GM21619 (cell line): ENCODE data around the gene PPP1R9A.

Experiments used
- ATAC-seq: cut with Tn5 transposase; IDR thresholded peaks from one replicate; pipeline ENCODE4 v1.9.1; 2021; ENCODE audit not compliant: unreplicated experiment

The PPP1R9A gene

DNA sequence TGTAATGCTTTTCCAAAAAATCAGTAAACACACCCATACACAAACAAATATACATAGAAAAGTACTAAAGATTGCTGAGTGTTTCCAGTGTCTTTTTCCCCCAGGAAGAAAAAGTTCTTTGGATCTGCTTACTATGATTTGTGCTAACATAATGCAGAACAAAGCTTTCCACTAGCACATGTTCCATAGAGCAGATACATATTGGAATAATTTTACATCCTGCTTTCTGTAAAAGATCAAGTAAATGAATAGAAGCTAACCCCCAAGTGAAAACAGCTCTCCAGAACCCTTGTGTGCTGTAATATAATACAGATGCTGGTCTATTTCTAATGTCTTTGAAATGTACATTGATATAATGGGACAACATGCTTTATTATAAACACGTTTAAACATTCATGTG lies 291.5 kb downstream of the PPP1R9A start:
- ATAC-seq, result no peak

DNA sequence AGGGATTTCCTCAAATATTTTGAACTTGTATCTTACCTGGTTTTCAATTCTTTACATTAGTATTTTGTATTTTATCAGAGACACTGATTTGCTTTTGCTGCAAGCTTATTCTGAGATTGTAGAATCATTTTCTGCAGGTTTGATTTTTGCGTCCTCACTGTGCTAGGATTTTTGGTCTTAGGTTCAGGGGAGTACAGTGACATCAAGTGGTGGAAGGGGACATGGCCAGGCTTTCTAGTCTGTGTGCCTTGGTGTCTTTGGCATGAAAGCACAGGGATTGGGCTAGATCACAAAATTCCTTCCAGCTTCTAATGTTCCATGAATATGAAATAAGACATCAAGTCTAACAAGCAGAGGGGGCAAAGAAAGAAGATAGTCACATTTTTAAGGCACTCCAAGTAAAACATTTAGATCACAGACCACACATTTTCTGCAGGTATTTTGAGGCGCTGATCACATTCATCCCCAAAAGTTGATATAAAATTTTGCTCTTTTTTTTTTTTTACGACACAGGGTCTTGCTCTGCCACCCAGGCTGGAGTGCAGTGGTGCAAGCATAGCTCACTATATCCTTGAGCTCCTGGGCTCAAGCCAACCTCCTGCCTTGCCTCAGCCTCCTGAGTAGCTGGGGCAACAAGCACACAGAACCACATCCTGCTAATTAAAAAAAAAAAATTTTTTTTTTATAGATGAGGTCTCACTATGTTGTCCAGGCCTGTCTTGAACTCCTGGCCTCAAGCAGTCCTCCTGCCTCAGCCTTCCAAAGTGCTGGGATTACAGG lies 292.6 kb downstream of the PPP1R9A start:
- ATAC-seq, result no peak

DNA sequence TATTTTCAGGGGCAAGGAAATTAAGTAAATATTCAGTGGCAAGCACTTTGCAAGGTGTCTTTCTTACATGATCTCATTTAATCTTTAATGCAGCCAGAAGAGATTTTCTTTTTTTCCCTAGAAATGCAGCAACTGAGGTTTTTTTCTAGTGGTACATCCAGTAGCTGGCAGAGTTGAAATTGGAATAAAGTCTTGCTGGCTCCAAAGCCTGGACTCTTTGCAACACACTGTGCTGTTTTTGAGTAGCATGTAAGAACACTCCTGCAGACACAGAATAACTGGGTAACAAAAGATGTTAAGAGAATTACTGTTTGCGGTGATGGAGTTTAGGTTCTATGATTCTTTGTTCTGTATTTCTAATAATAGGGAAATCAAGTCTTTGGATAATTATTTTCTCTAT lies 293.3 kb downstream of the PPP1R9A start:
- no peak for ATAC-seq

DNA sequence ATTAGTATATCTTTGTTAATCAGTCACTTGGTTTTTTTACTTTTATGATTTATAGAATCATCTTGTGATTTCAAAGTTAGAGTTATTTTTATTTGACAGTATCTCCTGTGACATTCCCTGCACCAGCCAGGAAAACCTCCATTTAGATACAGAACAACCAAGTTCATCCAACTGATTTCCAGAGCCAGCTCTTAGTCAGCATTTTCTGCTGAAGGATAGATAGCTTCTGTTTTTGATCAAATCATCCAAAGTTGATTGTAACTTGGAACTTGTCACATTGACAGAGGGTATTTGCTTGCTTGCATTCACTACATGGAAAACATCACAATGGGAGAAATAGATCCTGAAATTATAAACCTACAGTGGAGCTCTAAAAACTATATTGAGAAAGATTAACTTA lies 294.3 kb downstream of the PPP1R9A start:
- no peak for ATAC-seq

DNA sequence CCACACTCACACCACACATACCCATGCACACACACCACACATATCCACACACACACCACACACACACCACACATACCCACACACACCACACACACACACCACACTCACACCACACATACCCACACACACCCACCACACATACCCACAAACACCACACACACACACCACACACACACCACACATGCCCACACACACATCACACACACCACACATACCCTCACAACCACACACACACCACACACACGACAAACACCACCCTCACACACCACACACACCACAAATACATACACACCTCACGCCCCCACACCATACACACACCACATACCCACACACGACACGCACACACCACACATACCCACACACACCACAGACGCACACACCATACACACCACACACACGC lies 297.2 kb downstream of the PPP1R9A start:
- no peak for ATAC-seq

DNA sequence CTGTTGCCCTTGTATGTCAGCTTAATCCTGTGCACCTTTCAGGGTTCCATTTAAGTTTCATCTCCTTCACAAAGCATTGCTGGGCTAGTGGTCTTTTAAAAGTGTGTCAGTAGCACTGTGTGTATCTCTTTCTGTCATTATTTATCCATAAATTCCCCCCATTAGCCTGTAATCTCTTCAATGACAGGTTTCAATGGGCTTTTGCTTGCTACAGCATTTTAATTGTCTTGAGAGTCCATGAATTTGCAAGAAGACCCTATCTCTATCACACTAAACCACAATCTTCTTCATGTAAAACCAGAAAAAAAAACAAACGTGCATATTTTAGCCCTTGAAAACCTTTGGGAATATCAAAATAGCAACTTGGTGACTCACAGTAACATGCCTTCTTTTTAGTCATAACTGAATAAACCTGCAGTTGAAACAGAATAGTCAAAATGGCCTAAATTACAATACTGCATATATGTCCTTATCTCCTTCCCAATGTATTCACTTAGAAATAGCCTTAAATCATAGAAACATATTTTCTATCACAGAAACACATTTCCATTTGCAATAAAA lies 298.4 kb downstream of the PPP1R9A start:
- ATAC-seq, result no peak

DNA sequence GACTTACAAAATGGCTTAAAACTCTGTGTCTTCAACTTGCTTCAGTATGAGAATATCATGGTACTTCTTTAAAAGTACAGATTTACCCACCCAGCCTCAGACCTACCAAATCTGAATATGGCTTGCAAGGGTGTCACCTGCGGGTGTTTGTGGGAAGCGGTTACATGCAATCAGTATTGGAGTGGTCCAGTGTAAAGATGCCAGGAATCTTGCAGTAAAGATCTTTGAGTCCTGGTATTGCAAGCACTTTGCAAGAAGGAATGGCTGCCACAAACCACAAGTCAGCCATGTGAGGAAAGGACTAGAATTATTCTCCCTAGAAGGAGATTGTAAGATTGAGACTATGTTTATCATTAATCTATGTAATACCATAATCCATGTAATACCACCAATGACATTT lies 301.9 kb downstream of the PPP1R9A start:
- no peak for ATAC-seq

DNA sequence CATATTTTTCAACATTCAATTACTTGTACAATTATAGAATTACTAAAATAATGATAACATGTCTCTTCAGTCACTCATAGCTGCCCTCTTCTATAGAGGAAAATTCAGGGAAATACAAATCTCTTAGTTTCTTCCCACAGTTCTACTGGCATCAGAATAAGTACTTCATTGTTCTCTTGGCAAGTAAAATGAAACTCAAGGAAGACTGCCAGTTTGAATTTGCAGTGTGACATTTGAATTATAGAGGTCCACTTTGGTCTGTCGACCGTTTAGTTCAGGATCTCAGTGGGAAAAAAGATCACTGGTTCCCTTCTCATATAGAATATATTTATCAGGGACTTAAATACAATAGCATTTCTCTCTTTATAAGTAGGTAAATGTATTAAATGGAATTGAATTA lies 302.4 kb downstream of the PPP1R9A start:
- no peak for ATAC-seq

DNA sequence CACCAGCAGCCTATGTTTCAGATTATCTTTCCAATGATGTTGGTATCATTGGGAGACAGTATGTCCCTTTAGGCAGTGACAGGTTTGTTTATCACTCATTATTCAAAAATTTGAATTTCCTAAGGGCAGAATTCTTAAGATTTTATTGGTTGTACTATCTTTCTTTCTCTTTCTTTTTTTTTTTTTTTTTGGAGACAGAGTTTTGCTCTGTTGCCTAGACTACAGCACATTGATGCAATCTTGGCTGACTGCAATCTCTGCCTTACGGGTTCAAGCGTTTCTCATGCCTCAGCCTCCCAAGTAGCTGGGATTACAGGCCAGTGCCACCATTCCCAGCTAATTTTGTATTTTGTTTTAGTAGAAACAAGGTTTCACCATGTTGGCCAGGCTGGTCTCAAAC lies 305.8 kb downstream of the PPP1R9A start:
- no peak for ATAC-seq

DNA sequence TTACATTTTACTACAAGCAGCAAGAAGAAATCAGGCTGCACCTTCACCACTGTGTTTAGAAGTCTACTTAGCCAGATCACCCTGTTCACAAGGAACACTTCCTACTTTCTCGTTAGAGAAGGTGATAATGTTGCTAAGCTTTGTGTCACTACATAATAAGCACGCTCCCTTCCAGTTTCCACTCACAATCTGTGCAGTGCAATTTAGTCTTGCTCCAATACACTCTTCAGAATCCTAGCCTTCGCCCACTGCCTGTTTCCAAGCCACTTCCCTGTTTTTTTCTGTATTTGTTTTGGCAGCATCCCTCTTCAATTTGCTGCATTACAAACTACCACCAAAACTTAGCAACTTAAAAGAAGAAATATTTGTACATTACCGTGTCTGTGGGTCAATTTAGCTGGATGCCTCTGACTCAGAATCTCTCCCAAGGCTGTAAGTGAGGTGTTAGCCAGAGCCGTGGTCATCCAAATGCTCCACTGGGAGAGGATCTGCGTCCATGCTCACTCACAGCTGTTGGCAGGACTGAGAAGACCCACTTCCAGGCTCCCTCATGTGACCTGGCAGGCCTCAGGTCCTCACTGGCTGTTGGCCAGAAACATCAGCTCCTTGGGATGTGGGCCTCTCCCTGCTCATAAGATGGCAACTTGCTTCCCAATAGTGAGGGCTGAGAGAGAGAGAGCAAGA lies 306.6 kb downstream of the PPP1R9A start:
- no peak for ATAC-seq

DNA sequence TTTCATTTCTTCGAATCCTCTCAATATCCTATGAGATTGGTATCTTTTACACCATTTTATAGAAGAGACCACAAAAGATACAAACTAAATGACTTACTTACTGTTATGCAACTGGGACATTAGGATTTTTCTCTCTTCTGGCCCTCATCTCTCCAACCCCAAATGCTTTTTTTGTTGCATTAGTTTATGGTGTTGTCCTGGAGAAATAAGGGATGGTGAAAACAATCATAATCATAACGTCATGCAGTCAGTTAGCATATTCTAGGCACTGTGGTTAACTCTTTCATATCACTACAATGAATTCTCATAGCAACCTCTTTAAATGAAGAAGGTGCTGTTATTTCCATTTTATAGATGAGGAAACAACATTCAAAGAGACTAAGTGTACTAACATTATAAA lies 312.3 kb downstream of the PPP1R9A start:
- no peak for ATAC-seq

DNA sequence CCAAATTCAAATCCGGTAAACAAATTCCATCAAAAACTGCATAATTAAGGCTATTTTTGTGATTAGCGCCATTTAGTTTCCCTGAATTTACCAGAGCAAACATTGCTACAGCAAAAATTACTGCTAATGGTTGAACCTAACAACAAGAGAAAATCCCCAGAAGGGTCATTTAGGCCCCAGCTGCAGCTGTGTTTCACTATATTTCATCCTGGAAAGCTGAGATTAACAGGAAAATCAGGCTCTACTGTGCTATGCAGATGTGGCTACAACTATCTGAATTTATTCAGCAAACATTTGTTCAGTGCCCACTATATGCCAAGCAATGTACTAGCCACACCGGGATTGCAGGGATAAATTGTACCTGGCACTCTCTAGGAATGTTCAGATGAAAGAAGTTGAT lies 312.9 kb downstream of the PPP1R9A start:
- no peak for ATAC-seq

DNA sequence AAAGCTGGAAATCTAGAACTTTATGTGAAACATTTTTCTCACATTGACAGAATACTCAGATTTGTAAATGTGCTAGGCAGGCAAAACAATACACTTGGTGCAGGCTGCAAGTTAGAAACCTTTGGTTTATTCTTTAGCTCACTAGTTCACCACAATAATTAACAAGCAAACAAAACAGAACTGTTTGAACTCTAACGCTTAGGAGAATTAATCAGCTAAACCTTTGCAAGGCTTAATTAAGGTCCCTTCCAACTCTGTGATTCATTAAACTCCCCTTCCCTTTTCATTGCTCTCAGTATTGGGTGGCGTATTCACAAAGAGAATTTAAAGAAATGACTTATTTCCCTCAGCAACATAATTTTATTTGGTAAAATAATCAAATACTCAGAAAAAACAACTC lies 317.9 kb downstream of the PPP1R9A start:
- no peak for ATAC-seq

DNA sequence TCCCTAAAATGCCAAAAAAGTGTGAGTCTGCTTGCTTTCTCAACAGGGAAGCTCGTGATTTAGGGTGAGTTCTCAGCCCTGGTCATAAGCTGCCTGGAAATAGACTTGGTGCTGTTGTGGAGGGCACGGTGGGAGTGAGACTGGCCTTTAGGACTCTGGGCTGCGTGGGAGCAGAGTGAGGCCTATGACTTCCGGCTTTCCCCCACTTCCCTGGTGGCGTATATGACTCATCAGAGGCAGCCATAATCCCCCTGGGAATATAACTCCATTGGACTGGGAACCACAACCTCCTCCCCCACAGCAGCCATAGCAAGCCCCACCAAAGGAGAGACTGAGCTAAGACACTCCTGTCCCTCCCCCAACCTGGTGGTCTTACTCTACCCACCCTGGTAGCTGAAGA lies 321.9 kb downstream of the PPP1R9A start:
- no peak for ATAC-seq

DNA sequence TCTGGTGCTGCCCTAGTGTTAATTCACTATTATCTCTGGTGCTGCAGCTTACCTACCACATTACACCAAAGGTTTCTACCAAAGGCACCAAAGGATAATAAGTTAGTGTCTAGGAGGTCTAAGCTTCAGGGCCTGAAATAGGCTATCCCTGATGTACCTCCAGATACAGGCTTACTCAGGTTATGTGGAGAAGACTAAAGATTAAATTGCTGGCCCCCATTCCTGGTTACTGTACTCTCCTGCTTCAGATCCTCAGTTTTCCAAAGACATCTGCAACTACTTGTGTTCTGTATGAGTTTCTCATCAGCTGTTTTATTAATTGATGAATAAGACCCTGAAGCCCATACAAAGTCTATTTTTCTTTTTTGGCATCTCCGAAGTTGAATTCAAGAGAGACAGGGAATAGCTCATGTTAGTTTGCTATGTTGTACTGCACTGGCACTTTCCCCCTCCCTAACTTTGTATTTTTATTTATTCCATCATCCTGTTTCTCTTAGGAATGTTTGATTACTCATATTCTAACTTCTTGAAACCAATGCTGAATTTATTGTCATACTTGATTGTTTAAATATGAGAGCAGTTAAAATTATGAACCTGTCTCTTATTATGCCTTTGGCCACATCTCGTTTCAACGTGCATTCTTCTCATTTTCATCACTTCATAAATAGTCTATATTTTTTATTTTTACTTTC lies 331.0 kb downstream of the PPP1R9A start:
- ATAC-seq, result no peak

DNA sequence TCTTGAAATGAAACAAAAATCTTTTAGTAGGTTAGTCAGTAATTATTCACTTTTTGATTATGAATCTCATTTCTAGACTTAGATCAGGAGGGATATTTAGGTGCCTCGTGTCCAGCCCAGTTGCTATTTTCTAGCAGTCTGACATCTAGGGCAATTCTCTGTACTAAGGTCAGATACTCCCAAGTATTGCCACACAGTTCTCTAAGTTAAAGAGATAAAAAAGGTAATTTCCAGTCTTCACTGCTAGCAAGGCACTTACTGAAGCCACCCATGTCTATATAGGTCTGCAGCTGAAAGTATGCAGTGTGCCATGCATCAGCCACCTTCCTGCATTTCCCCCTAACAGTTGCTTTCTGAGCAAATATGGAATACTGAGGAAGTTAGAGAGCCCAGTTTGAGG lies 333.5 kb downstream of the PPP1R9A start:
- no peak for ATAC-seq

DNA sequence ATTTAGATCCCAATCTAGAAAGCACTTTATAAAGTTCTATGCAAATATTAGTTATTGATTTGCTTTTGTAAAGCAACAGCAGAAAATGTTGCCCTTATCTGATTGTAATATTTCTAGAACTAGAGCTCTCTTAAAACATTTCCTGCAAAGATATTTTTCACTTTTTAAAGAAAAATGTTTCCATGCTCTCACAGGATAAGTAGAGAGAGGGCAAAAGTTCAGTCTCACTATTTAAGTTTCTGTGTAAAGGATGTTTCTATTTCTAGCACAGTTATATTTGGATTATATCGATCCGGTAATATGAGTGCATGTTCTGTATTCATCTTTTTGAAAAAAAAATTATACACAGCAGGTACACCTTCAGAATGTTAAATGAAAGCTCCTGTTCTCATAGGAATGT lies 334.9 kb downstream of the PPP1R9A start:
- no peak for ATAC-seq

DNA sequence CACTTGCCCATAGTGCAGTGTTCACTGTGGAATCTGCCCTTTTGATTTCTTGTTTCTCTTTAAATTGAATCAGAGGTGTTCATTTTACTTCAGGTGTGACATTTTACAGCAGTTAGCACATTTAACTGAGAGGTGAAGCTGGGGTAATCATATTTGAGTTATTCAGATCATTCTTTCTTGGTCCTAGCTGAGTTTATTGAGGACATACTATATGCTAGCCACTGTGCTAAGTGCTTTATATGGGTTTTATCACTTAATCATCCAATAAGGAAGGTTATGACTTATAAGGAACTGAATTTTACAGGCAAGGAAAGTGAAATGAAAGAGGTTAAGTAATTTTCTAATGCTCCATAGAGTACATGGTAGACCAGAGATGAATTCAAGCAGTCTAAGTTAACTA lies 337.2 kb downstream of the PPP1R9A start:
- ATAC-seq, result no peak

DNA sequence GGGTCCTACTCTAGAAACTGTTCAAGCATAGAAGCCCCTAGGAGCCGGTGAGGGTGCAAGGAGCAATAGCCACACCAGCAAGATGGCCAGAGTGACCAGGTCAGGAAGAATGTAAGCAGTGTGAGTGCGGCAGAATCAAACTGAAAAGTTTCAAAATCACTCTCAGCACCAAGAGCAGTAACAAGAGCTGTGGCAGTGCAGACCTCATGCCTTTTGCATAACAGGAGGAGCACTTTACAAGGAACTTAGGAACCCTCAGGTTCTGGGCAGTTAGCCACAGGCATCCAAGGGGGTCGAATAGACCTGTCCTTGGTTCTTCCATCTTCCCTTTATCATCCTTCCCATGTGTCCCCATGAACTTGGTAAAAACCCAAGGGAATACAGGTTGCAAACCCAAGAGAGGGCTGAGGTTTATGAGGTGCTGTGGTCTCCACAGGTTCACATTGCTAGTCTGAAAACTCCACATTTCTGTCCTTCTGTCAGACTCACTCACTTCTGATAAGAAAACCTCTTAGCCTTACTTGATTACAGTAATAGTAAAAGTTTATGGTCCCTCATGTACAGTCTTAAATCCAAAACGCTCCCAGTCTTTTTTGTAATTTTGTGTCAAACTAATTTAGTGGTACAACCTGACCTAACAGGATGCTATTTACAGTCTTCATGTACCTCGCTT lies 338.6 kb downstream of the PPP1R9A start:
- no peak for ATAC-seq

DNA sequence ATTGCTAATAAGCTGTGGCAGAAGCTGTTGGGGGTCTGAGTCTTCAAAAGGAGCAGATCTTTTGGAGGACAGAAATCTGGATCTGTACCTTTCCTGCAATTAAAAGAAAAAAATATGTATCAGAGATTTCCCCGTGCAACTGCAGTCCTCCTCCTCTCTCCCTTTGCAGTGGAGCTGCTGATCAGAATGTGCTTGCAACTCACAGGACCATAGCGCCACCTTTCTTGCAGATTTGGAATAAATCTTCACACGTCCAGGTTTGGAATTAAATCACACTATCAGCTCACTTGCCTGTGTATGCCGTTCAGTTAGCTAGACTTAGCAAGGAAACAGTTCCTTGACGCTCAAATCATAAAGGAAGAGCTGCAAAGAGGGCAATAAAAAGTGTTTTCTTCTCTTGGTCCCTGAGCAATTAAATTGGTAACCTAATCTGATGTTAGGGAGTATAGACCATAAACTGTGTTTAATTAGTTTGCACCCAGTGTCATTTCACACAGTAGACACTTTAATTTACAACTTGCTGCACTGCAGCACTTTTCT lies 339.5 kb downstream of the PPP1R9A start:
- ATAC-seq, result no peak

DNA sequence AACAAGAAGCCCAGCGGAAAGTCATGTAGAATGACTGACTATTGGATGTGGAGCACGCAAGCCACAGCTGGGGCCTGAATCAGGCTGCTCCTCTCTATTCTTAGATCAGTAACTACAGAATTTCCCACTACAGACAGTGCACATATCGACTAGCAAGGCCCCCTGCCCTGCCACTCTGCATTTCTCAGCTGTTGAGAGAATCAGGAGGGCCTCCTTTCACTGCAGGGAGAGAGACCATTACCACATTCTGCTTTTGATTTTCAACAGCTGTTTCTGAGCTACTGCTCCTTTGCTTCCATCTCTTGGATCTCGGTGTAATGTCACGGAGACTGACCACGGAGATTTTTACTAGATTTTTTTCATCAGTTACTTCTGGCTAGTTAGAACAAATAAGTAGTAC lies 343.2 kb downstream of the PPP1R9A start:
- ATAC-seq, result no peak
